SU-DHL-6 (cell line): ENCODE data around the gene NDUFS6.

Experiments
- H2AFZ ChIP-seq: fragments of 200-600 bp; sonication (generic); 2 replicates; pipeline ENCODE4 v1.6.1; 2014; ENCODE audit warnings: low read depth, mild to moderate bottlenecking, moderate library complexity, mixed read lengths, antibody characterized with exemption, low read length; ENCODE audit not compliant: severe bottlenecking
- H3F3A ChIP-seq: fragments of 200-600 bp; shearing (Covaris generic); 2 replicates; pipeline ENCODE4 v1.6.0; 2016; ENCODE audit warnings: antibody characterized with exemption, mild to moderate bottlenecking; ENCODE audit not compliant: insufficient read depth
- H3K27ac ChIP-seq: fragments of 200-600 bp; sonication (generic); 2 replicates; pipeline ENCODE4 v1.5.1; 2016; ENCODE audit warnings: low read depth, mild to moderate bottlenecking, low read length, moderate library complexity, mixed read lengths
- H3K27me3 ChIP-seq: fragments of 200-600 bp; sonication (generic), shearing (Covaris generic); 2 replicates; pipeline ENCODE4 v1.6.0; 2014; ENCODE audit warnings: mild to moderate bottlenecking, low read length
- H3K36me3 ChIP-seq: fragments of 200-600 bp; sonication (generic); 2 replicates; pipeline ENCODE4 v1.6.1; 2014; ENCODE audit warnings: mild to moderate bottlenecking, low read length, mixed read lengths
- H3K4me2 ChIP-seq: fragments of 300-600, 200-600 bp; shearing (Covaris generic), sonication (generic); 2 replicates; pipeline ENCODE4 v1.6.0; 2014; ENCODE audit warnings: low read length, low read depth, mild to moderate bottlenecking; ENCODE audit not compliant: poor library complexity, severe bottlenecking
- H3K4me3 ChIP-seq: fragments of 200-600 bp; sonication (generic); 2 replicates; pipeline ENCODE4 v1.5.1; 2014; ENCODE audit warnings: antibody characterized with exemption, low read length, mild to moderate bottlenecking, mixed read lengths; ENCODE audit not compliant: insufficient read depth, poor library complexity, severe bottlenecking
- H3K79me2 ChIP-seq: fragments of 200-600 bp; sonication (generic); 2 replicates; pipeline ENCODE4 v1.6.1; 2014; ENCODE audit warnings: mild to moderate bottlenecking, low read length, moderate library complexity; ENCODE audit not compliant: insufficient read depth
- H3K9ac ChIP-seq: fragments of 200-600 bp; sonication (generic); 2 replicates; pipeline ENCODE4 v1.7.0; 2014; ENCODE audit warnings: mild to moderate bottlenecking, low read length
- H3K9me2 ChIP-seq: fragments of 200-600 bp; sonication (generic); replicated peaks from 2 replicates; pipeline ENCODE4 v1.6.1; 2014; ENCODE audit warnings: low read length; ENCODE audit not compliant: insufficient read depth
- H3K9me3 ChIP-seq: fragments of 200-600 bp; sonication (generic); 2 replicates; pipeline ENCODE4 v1.6.1; 2014; ENCODE audit warnings: low read length, mixed read lengths; ENCODE audit not compliant: insufficient read depth
- H4K20me1 ChIP-seq: fragments of 200-600 bp; sonication (generic); 2 replicates; pipeline ENCODE4 v1.6.1; 2014; ENCODE audit warnings: low read depth, mild to moderate bottlenecking, antibody characterized with exemption, low read length, moderate library complexity, mixed read lengths
- EZH2phosphoT487 ChIP-seq: fragments of 200-600 bp; sonication (generic), shearing (Covaris generic); conservative IDR thresholded peaks from 2 replicates; pipeline ENCODE4 v1.6.1; 2018; ENCODE audit warnings: mild to moderate bottlenecking, antibody characterized with exemption, low read length, moderate library complexity, mixed read lengths
- TF ChIP-seq, protein P1 (sequence below): fragments of 200-600 bp; sonication (generic); IDR thresholded peaks from one replicate; pipeline ENCODE4 v1.5.1; 2017; ENCODE audit warnings: antibody characterized with exemption, mild to moderate bottlenecking, low read length, moderate library complexity; ENCODE audit not compliant: insufficient read depth, poor library complexity, severe bottlenecking

NDUFS6 gene

DNA sequence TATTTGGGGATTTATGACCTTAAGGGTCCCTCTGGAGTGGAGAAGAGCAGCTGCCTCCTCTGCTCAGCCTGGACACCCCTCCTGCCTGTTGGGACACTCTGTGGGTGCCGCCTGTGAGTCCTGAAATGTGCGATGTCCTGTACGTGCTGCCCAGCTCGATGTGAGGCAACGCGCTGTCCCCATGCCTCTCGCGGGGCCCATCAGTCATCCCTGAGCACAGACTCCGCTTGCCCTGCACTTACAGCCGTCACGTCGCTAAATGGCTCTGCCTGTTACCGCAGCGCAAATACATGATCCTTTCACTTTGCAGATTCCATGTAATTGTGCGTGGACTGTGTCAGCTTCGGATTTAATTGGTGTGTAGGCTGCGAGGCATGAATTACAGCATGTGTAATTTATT is 54.4 kb downstream of the NDUFS6 start:
- H4K20me1 ChIP-seq: no peaks in the 10 kb centered on the region
- H3K9me2 ChIP-seq: no peaks in the 10 kb centered on the region
- no peaks in the 10 kb centered on the region for H3K27me3 ChIP-seq
- TF ChIP-seq, protein P1, sequence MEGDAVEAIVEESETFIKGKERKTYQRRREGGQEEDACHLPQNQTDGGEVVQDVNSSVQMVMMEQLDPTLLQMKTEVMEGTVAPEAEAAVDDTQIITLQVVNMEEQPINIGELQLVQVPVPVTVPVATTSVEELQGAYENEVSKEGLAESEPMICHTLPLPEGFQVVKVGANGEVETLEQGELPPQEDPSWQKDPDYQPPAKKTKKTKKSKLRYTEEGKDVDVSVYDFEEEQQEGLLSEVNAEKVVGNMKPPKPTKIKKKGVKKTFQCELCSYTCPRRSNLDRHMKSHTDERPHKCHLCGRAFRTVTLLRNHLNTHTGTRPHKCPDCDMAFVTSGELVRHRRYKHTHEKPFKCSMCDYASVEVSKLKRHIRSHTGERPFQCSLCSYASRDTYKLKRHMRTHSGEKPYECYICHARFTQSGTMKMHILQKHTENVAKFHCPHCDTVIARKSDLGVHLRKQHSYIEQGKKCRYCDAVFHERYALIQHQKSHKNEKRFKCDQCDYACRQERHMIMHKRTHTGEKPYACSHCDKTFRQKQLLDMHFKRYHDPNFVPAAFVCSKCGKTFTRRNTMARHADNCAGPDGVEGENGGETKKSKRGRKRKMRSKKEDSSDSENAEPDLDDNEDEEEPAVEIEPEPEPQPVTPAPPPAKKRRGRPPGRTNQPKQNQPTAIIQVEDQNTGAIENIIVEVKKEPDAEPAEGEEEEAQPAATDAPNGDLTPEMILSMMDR: no peak
- no peak for TF ChIP-seq EZH2phosphoT487
- H3K9ac ChIP-seq: no peak overlapping the region
- no peaks in the 10 kb centered on the region for H3F3A ChIP-seq
- no peaks in the 10 kb centered on the region for H3K79me2 ChIP-seq
- no peaks in the 10 kb centered on the region for H3K36me3 ChIP-seq
- H3K4me3 ChIP-seq: no peak overlapping the region
- no peak overlapping the region for H2AFZ ChIP-seq
- no peak overlapping the region for H3K4me2 ChIP-seq
- no peak overlapping the region for H3K27ac ChIP-seq
- H3K9me3 ChIP-seq: no peaks in the 10 kb centered on the region

DNA sequence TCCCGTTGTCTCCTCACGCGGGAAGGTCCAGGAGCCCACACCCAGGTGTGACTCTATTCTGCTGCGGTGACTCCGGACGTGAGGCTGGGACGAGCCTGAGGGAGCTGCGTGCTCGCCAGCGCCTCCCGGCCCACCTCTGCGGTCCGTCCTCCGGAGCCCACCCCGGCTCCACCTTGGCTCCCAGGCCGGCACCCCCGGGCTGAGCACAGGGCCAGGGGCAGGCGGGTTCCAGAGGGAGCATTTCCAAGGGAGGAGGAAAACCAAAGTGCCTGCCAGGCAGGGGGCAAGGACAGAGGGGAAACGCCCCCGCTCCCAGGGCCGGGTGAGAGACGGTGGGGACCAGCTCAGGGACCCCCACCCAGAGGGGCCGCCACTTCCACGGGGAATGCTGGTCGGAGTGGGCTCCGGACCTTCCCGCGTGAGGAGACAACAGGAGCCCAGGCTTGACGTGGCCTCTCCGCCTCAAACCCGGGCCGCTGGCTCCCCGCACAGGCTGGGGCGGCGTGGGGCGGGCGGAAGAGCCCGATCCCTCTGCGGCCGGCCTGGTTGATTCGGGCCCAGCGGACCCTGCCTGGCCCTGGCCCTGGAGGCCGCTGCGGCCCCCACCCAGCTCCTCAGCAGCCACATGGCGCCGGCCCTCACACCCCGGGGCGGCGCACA is 55.5 kb downstream of the NDUFS6 start:
- Histone ChIP-seq H4K20me1 (no peaks in the 10 kb centered on the region), H3F3A (no peaks in the 10 kb centered on the region), H3K4me2 (no peak overlapping the region), H3K27ac (no peak overlapping the region), H3K79me2 (no peaks in the 10 kb centered on the region), H3K9me2 (no peaks in the 10 kb centered on the region), H3K36me3 (no peaks in the 10 kb centered on the region), H3K9ac (no peak overlapping the region), H3K4me3 (no peak overlapping the region), H3K27me3 (no peaks in the 10 kb centered on the region), H2AFZ (no peak overlapping the region), H3K9me3 (no peaks in the 10 kb centered on the region)
- TF ChIP-seq, protein P1: no peak
- no peak for TF ChIP-seq EZH2phosphoT487

DNA sequence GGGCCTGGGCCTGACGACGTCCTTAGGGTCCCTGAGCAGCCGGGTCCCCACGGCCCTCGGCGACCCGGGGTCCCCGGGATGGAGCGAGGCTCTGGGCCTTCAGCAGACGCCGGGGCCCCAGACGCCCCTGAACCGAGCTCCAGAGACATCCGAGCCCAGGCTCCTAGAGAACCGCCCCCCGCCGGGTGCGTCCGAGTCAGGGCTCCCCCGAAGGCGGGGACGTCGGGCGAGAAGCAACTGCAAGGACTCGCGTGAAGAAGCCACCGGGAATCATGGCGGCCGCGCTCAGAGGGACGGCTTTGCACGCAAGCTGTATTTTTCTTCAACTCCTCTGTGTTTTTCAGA is 56.0 kb downstream of the NDUFS6 start:
- H4K20me1 ChIP-seq: no peaks in the 10 kb centered on the region
- no peak overlapping the region for H3K27ac ChIP-seq
- no peaks in the 10 kb centered on the region for H3K36me3 ChIP-seq
- H3K9me3 ChIP-seq: no peaks in the 10 kb centered on the region
- H2AFZ ChIP-seq: no peak overlapping the region
- no peaks in the 10 kb centered on the region for H3K79me2 ChIP-seq
- TF ChIP-seq, protein P1: no peak
- no peak for TF ChIP-seq EZH2phosphoT487
- no peak overlapping the region for H3K9ac ChIP-seq
- H3F3A ChIP-seq: no peaks in the 10 kb centered on the region
- no peak overlapping the region for H3K4me3 ChIP-seq
- no peak overlapping the region for H3K4me2 ChIP-seq
- H3K27me3 ChIP-seq: no peaks in the 10 kb centered on the region
- no peaks in the 10 kb centered on the region for H3K9me2 ChIP-seq

DNA sequence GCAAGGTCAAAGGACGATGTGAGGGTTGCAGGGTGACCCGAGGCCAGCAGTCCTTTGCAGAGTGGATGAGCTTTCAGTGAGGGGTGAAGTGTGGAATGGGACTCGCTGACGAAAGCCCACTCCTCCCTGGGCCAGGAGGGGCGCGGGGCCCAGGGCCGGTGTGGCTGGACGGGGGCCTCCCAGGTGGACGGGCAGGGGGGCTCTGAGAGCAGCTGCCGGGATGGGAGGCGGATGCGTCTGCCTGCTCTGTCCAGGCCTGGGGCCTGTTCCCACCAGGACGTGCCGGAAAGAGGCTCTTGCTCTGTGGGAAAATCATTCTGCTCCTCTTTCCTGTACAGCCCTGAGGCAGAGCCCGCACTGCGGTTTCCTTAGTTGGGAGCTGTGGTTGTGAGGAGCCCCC is 57.2 kb downstream of the NDUFS6 start:
- no peak overlapping the region for H3K4me3 ChIP-seq
- H3K9me2 ChIP-seq: no peaks in the 10 kb centered on the region
- H3K4me2 ChIP-seq: no peak overlapping the region
- no peak overlapping the region for H3K9ac ChIP-seq
- no peaks in the 10 kb centered on the region for H3F3A ChIP-seq
- H2AFZ ChIP-seq: no peak overlapping the region
- no peak overlapping the region for H3K27ac ChIP-seq
- H4K20me1 ChIP-seq: no peaks in the 10 kb centered on the region
- no peaks in the 10 kb centered on the region for H3K79me2 ChIP-seq
- H3K9me3 ChIP-seq: no peaks in the 10 kb centered on the region
- H3K27me3 ChIP-seq: no peaks in the 10 kb centered on the region
- H3K36me3 ChIP-seq: no peaks in the 10 kb centered on the region
- TF ChIP-seq, protein P1: no peak
- no peak for TF ChIP-seq EZH2phosphoT487
